OCI-LY7 (cell line): ENCODE results near the gene CD163. TPM values are rescaled to one million over a fixed set of nuclear protein-coding genes. Genes with fewer than 3 reads are reported as not detected.

Source experiments
- BruUV-seq: library from RNA; stranded (reverse); fragments of 400-500 nt; replicated peaks from 2 replicates; lab custom pipeline; 2021; lab: Mats Ljungman, UMichigan
- CTCF ChIA-PET: fragments of 300-600 bp; sonication (Branson Sonifier 250); formaldehyde crosslinking; loops from one replicate; lab custom pipeline; 2022; ENCODE audit warnings: antibody characterized with exemption; ENCODE audit not compliant: unreplicated experiment; lab: Charles Lee
- POLR2A ChIA-PET: fragments of 300-600 bp; sonication (Branson Sonifier 250); formaldehyde crosslinking; loops from one replicate; lab custom pipeline; 2022; ENCODE audit warnings: antibody characterized with exemption; lab: Charles Lee
- DNase-seq: peaks from one replicate; pipeline ENCODE4 v3.0.0-alpha.2; 2015; ENCODE audit warnings: low spot score
- H2AFZ ChIP-seq: fragments of 200-600 bp; sonication (generic), shearing (Covaris generic); 2 replicates; pipeline ENCODE4 v1.6.1; 2014; ENCODE audit warnings: mild to moderate bottlenecking, antibody characterized with exemption, low read length, moderate library complexity
- H3K27ac ChIP-seq: fragments of 200-600 bp; sonication (generic); 2 replicates; pipeline ENCODE4 v1.5.1; 2014; ENCODE audit warnings: mixed run types, low read depth, mild to moderate bottlenecking, moderate library complexity, low read length, inconsistent platforms; ENCODE audit not compliant: poor library complexity, severe bottlenecking
- H3K36me3 ChIP-seq: fragments of 200-600 bp; sonication (generic); 2 replicates; pipeline ENCODE4 v1.6.1; 2014; ENCODE audit warnings: mild to moderate bottlenecking, antibody characterized with exemption, low read length, moderate library complexity, mixed read lengths; ENCODE audit not compliant: insufficient read depth
- H3K4me1 ChIP-seq: fragments of 200-600 bp; sonication (generic); 2 replicates; pipeline ENCODE4 v1.5.1; 2014; ENCODE audit warnings: mild to moderate bottlenecking, low read length; ENCODE audit not compliant: insufficient read depth, poor library complexity, severe bottlenecking
- H3K4me2 ChIP-seq: fragments of 200-600 bp; sonication (generic); 2 replicates; pipeline ENCODE4 v1.6.1; 2014; ENCODE audit warnings: mild to moderate bottlenecking, low read length
- H3K4me3 ChIP-seq: fragments of 200-600 bp; sonication (generic); 2 replicates; pipeline ENCODE4 v1.5.1; 2014; ENCODE audit warnings: mild to moderate bottlenecking, low read depth, low read length; ENCODE audit not compliant: poor library complexity, severe bottlenecking
- H3K79me2 ChIP-seq: fragments of 200-600 bp; sonication (generic); 2 replicates; pipeline ENCODE4 v1.6.1; 2016; ENCODE audit warnings: low read depth, mild to moderate bottlenecking, low read length, moderate library complexity, mixed read lengths; ENCODE audit not compliant: insufficient read depth
- H3K9me2 ChIP-seq: fragments of 200-600 bp; sonication (generic); 2 replicates; pipeline ENCODE4 v1.6.1; 2016; ENCODE audit warnings: mild to moderate bottlenecking, low read length, mixed read lengths; ENCODE audit not compliant: insufficient read depth
- H3K9me3 ChIP-seq: fragments of 200-600 bp; sonication (generic); 2 replicates; pipeline ENCODE4 v1.6.1; 2014; ENCODE audit warnings: mild to moderate bottlenecking, mixed run types, low read length, mixed read lengths
- H4K20me1 ChIP-seq: fragments of 200-600 bp; sonication (generic); 2 replicates; pipeline ENCODE4 v1.6.1; 2014; ENCODE audit warnings: mild to moderate bottlenecking, antibody characterized with exemption, low read length, moderate library complexity, mixed read lengths; ENCODE audit not compliant: insufficient read depth
- EZH2phosphoT487 ChIP-seq: fragments of 200-600 bp; sonication (generic); IDR thresholded peaks from 2 replicates; pipeline ENCODE4 v1.6.1; 2018; ENCODE audit warnings: low read depth, borderline replicate concordance, mild to moderate bottlenecking, mixed run types, antibody characterized with exemption, low read length, moderate library complexity, mixed read lengths
- intact Hi-C: fragments of 100-400 bp; cut with micrococcal nuclease; formaldehyde crosslinking; loops from one replicate; pipeline ENCODE4 v1.10.0; 2022; ENCODE audit not compliant: unreplicated experiment
- total RNA-seq, 2 experiments: library from RNA; depleted of rRNA in 1 of 2; stranded (reverse); fragments of >200 nt in 1 of 2; shearing (Covaris generic) in 1 of 2; gene quantifications; 2 replicates each; pipeline ENCODE4 v1.2.3, GENCODE V29; 2014 to 2022
- TF ChIP-seq, protein P1 (sequence below): fragments of 200-600 bp; sonication (generic); conservative IDR thresholded peaks from 2 replicates; pipeline ENCODE4 v1.5.1; 2014; ENCODE audit warnings: mild to moderate bottlenecking, antibody characterized with exemption, low read length, moderate library complexity, mixed read lengths

Gene CD163
- total RNA-seq, 2 experiments from 2014 or later = not detected

DNA sequence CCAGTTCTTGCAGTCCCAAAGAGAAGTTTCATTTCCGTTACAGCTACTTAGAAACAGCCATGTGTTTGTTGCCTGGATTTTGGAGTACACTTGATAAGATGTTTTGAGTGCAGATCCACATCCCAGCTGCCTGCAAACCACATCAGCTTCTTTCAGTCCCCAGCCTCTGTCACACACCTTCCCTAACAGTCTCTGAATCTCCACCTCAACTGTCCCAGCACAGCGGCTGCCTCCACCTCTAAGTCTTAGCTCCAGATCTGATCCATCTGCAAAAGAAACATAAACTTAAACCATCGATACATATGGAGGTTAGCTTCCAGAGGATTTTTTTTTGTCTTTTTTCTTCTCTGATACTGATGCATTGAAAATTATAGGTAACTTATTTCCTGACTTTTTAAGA is 8.4 kb downstream of the CD163 start:
- POLR2A ChIA-PET = interaction anchor here (0.6 kb wide), 1 partner anchor 1871 kb away, joined by 3 read pairs; no protein-coding TSS in a partner anchor
- intact Hi-C loops = no loop called here
- BruUV-seq = no TSS peak

GRCh38 chr12:7493006-7493405 is 10.6 kb downstream of the CD163 start:
- Histone ChIP-seq H3K27ac (no peak overlapping the region), H3K4me3 (no peak overlapping the region), H3K9me3 (no peaks in the 10 kb centered on the region), H3K79me2 (no peaks in the 10 kb centered on the region), H3K4me2 (no peak overlapping the region), H4K20me1 (no peaks in the 10 kb centered on the region), H3K36me3 (no peaks in the 10 kb centered on the region), H3K4me1 (no peaks in the 10 kb centered on the region), H3K9me2 (no peaks in the 10 kb centered on the region), H2AFZ (no peak overlapping the region)
- TF ChIP-seq, protein P1, sequence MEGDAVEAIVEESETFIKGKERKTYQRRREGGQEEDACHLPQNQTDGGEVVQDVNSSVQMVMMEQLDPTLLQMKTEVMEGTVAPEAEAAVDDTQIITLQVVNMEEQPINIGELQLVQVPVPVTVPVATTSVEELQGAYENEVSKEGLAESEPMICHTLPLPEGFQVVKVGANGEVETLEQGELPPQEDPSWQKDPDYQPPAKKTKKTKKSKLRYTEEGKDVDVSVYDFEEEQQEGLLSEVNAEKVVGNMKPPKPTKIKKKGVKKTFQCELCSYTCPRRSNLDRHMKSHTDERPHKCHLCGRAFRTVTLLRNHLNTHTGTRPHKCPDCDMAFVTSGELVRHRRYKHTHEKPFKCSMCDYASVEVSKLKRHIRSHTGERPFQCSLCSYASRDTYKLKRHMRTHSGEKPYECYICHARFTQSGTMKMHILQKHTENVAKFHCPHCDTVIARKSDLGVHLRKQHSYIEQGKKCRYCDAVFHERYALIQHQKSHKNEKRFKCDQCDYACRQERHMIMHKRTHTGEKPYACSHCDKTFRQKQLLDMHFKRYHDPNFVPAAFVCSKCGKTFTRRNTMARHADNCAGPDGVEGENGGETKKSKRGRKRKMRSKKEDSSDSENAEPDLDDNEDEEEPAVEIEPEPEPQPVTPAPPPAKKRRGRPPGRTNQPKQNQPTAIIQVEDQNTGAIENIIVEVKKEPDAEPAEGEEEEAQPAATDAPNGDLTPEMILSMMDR = no peak
- no peak for TF ChIP-seq EZH2phosphoT487
- ChIA-PET CTCF (no interaction called here), POLR2A (no interaction called here)
- intact Hi-C loops = no loop called here
- DNase-seq = no peak
- BruUV-seq = no TSS peak

More for the DNA sequence above, 8.4 kb downstream of the CD163 start:
- no peak overlapping the region for H3K27ac ChIP-seq
- H2AFZ ChIP-seq = no peak overlapping the region
- no peak for DNase-seq
- no peaks in the 10 kb centered on the region for H3K9me3 ChIP-seq
- no peaks in the 10 kb centered on the region for H3K9me2 ChIP-seq
- no peak overlapping the region for H3K4me2 ChIP-seq
- TF ChIP-seq, protein P1 = no peak
- TF ChIP-seq EZH2phosphoT487 = no peak
- no peaks in the 10 kb centered on the region for H3K36me3 ChIP-seq
- no peak overlapping the region for H3K4me3 ChIP-seq
- H3K79me2 ChIP-seq = no peaks in the 10 kb centered on the region
- H4K20me1 ChIP-seq = no peaks in the 10 kb centered on the region
- H3K4me1 ChIP-seq = no peaks in the 10 kb centered on the region
- CTCF ChIA-PET = no interaction called here

DNA sequence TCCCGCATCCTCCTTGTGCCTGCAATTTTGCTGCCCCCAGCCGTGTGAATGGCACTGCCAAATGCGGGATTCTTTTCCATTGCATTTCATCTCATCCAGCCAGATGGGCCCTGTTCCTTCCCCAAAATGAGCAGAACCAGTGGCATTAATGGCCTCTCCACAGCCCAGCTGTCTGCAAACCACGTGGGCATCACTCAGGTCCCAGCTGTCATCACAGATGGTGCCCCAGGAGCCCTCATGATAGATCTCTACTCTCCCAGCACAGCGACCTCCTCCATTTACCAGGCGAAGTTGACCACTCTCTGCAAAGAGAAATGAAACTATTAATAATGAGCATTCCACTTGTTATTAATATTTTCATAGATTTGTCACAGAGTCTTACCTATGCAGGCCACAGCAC is 17.1 kb downstream of the CD163 start:
- Histone ChIP-seq H3K36me3 (no peaks in the 10 kb centered on the region), H3K27ac (no peak overlapping the region), H3K4me2 (no peak overlapping the region), H3K9me3 (no peaks in the 10 kb centered on the region), H2AFZ (no peak overlapping the region), H3K9me2 (no peaks in the 10 kb centered on the region), H3K4me3 (no peak overlapping the region), H3K79me2 (no peaks in the 10 kb centered on the region), H4K20me1 (no peaks in the 10 kb centered on the region), H3K4me1 (no peaks in the 10 kb centered on the region)
- TF ChIP-seq, protein P1 = no peak
- TF ChIP-seq EZH2phosphoT487 = no peak
- intact Hi-C loops = no loop called here
- ChIA-PET POLR2A (no interaction called here), CTCF (no interaction called here)
- no TSS peak for BruUV-seq
- no peak for DNase-seq
